ENCODE measurements around the gene FAM20A. TPM values are rescaled to one million over a fixed set of nuclear protein-coding genes. Genes with fewer than 3 reads are reported as not detected.

Gene FAM20A
- polyA plus RNA-seq, 4 donors = 11.8 to 14.1 (median 12.1) TPM

DNA sequence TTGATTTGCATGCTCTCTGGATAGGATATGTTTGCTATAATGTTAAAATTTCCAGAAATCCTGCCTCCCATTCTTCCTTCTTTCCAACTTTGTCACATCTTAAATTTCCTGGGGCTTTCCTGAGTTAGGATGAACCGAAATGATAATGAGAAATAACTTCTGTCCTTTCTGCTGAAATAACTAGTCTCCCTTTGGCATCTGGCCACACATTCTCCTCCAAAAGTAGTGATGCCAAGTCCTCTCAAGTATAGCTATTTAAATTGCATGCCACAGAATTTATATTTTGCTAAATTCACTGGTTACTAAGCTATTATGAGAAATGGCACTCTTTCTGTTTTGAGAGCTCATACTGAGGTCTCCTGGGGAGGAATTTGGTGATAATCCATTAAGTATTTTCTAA is 30.6 kb downstream of the FAM20A start:
- no peak for DNase-seq (ENCODE audit: low read depth in 4 of 4, low spot score in 2 of 4)

DNA sequence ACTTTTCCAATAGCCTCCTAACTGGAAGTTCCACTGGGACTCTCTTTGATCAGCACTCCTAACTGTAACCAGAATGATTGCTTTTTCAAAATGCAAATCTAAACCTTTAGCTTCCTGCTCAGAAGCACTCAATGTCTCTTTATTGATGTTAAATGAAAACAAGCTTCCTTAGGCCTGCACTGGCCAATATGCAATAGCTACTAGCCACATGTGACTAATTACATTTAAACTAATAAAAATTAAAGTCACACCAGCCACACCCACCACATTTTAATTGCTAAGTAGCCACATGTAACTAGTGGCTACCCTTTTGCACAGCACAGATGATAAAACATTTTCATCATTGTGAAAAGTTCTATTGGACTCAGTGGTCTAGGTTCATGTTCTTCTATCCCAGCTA is 31.8 kb downstream of the FAM20A start:
- no peak for DNase-seq (ENCODE audit: low read depth in 4 of 4, low spot score in 2 of 4)

DNA sequence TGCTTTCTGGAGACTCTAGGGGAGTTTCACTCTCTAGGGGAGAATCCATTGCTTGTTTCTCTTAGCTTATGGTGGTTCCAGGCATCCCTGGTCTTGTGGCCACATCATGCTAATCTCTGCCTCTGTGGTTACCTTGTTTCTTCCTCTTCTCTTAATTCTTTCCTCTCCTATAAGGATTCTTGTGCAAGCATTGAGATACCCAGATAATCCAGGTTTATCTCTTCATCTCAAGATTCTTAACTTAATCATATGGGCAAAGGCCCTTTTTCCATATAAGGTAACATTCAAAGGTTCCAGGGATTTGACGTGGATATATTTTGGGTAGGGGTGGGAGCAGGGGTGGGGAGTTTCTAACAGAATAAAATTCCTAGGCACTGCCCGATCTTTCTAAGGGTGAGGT is 32.6 kb downstream of the FAM20A start:
- DNase-seq (ENCODE audit: low read depth in 4 of 4, low spot score in 2 of 4) = no peak

DNA sequence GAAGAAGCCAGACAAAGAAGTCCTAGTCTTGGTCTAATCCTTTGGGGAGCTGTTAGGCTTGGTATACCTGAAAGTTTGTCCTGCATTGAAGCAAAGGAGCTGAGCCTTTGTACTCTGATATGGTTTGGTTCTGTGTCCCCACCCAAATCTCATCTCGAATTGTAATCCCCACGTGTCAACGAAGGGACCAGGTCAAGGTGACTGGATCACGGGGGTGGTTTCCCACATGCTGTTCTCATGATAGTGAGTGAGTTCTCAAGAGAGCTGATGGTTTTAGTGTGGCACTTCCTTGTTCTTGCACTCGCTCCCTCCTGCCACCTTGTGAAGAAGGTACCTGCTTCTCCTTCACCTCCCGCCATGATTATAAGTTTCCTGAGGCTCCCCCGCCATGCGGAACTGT is 33.6 kb downstream of the FAM20A start:
- no peak for DNase-seq (ENCODE audit: low read depth in 4 of 4, low spot score in 2 of 4)

DNA sequence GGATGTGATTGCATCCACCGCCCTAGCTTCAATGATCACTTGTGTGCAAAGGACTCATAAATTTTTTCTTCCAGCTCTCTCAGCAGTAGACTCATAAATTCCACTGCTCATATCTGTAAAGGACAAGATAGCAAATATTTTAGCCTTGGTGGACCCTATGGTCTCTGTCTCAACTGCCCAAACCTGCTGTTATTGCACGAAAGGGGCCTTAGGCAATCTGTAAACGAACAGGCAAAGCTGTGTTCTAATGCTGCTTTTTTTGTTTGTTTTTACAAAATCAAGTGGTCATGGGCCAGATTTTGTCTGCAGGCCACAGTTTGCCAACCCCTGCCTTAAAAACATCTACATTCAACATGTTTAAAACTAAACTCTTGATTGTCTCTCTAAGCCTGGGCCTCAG is 34.1 kb downstream of the FAM20A start:
- no peak for DNase-seq (ENCODE audit: low read depth in 4 of 4, low spot score in 2 of 4)

DNA sequence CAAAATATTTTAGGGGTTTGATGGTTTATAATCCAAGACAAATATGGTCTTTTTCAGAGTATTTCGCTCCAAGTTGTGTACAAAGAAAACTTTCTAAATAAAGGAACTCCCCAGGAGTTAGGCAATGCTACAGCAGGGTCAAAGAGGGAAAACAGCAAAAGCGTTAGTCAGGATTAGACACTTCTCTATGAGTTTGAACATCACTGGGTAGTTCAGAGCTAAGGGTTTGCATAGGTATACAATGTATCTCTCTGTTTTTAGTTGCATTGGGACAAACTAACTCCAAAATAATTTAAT is 34.8 kb downstream of the FAM20A start:
- DNase-seq (ENCODE audit: low read depth in 4 of 4, low spot score in 2 of 4) = no peak

DNA sequence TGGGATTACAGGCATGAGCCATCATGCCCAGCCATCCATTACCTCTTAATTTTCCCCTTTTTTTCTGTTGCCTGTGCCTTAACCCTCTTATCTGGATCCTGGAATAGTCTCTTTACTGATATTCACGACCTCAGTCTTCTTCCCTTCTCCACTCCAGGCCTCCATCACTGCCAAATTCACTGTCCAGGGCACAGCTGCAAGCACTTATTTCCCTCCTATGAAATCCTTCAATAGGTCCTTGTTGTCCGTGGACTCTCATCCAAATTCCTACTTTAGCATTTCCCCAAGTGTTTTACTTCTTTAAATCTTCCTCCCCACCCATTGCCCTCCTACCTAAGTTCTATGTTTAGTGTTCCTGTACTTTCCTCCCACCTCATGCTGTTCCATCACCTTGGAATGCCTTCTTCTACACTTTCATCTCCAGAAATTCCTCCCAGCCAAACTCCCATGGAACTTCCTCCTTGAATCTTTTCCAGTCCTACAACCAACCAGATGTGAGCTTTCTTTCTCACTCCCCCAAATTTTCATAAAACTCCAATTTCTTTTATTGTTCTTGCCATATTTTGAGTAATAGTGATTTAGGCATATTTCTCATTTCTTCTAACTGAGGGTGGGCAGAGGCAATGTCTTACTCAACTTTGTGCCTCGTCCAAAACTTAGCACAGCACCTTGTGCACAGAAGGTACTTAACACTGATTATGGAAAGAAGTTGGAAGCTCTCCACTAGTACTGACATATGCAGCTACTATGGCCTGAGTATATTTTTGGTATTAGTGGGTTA is 35.3 kb downstream of the FAM20A start:
- DNase-seq (ENCODE audit: low read depth in 4 of 4, low spot score in 2 of 4) = no peak

DNA sequence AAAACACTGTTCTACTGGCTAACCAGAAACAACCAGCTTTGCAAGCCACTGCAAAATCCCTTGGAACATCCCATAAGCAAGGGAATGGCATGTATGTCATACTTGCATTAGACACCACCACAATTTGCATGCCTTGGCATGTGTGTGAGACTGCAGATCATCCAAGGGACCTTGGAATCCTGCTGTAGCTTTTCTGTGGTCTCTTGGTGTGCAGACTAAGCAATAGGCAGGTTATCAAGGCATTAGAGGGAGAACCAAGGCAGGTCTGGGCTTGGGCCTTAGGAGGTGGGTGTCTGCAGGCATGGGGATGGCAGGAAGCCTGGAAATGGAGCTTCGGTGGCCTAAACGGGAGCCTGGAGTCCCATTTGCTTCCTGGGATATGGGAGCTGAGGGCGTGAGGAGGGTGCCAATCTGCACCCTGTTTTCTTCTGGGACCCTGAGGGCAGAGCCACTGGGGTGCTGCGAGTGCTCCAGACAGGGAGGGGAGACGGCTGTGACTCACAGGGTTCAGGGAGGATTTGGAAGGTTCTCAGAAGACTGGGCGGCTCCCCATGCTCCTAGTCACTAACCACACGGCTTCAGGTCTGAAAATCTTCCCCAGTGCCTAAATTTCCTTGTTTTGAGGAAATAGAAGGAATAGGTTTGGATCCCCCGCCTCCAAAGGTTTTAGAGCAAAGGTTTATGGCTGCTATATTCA is 36.6 kb downstream of the FAM20A start:
- DNase-seq (ENCODE audit: low read depth in 4 of 4, low spot score in 2 of 4) = no peak

DNA sequence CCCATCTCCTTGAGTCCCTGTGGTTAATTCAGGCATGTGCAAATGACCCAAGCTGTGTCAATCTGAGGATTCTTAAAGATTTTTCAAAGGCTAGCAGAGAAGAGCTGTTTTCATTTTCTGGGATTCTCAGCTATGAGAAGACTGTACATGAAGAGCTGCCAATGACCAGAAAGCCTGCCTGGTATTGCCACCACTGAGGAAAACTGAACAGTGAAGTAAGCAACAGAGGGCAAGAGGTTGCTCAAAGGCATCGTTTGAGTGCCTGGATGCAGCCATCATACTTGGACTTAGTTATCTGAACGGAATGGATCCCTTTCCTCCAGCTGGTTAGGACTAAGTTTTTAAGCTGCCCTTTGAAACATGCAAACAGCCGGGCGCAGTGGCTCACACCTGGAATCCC is 38.4 kb downstream of the FAM20A start:
- DNase-seq (ENCODE audit: low read depth in 4 of 4, low spot score in 2 of 4) = no peak

DNA sequence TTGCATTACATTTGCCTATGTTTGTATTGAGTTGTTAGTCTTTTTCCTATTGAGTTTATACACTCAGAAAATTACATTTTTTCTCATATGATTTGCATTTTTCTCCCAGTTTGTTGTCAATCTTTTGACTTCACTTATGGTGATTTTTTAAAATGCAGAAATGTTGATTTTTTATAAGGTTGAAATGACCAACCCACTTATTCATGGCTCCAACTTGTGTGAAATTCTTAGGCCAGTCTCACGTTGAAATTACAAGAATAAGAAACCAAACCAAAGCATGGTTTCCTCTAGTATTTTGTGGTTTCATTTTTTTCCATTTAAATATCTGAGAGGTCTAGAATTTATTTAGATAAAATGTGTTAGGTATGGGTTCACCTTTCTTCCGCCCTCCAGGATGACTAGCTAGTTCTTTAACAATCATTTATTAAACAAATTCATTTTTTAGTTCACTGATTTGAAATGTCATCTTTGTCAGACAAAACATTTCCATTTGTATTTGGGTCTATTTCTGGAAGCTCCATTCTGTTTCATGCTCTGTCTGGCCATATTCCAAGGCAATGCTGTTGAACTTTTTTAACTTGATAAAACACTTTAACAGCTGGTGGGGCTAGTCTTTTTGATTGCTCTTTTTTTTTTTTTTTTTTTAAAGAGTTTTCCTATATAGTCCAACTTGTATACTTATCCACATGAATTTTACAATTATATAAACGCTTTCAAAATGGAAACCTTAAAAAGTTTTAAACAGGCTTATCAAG is 40.0 kb downstream of the FAM20A start:
- no peak for DNase-seq (ENCODE audit: low read depth in 4 of 4, low spot score in 2 of 4)

DNA sequence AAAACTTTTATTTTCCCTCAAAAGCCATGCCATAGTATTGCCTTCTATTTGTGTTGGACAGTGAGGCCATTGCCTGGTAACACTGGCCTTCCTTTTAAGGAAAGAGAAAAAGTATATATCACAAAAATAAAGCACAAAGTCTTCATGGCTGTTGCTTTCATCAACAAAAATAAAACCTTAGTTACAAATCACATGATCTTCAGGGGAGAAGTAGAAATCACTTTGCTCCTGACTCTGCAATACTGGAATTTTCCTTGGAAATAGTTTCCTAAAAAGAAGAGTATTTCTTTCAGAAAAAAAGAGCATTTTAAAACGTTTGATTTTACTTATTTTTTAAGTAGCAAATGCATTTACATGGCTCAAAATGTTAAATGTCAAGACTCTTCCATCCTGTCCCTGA is 41.9 kb downstream of the FAM20A start:
- no peak for DNase-seq (ENCODE audit: low read depth in 4 of 4, low spot score in 2 of 4)

DNA sequence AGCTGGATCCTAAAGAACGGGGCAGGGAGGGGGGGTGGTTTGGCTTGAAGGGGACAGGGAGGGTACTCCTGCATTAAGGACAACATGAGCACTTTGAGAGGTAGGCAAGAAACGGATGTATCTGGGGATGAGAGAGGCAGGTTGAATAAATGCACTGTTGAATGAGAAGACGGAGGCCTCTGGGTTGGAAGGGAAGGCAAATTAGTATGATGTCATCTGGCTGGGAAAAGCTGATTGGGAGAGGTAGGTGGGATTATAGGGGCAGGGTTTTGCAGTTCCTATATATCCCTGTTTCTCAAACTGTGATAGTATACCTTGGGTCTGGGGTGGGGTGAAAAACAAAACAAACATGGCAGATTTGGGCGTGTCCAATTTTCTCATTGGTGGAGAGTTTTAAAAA is 44.6 kb downstream of the FAM20A start:
- no peak for DNase-seq (ENCODE audit: low read depth in 4 of 4, low spot score in 2 of 4)

DNA sequence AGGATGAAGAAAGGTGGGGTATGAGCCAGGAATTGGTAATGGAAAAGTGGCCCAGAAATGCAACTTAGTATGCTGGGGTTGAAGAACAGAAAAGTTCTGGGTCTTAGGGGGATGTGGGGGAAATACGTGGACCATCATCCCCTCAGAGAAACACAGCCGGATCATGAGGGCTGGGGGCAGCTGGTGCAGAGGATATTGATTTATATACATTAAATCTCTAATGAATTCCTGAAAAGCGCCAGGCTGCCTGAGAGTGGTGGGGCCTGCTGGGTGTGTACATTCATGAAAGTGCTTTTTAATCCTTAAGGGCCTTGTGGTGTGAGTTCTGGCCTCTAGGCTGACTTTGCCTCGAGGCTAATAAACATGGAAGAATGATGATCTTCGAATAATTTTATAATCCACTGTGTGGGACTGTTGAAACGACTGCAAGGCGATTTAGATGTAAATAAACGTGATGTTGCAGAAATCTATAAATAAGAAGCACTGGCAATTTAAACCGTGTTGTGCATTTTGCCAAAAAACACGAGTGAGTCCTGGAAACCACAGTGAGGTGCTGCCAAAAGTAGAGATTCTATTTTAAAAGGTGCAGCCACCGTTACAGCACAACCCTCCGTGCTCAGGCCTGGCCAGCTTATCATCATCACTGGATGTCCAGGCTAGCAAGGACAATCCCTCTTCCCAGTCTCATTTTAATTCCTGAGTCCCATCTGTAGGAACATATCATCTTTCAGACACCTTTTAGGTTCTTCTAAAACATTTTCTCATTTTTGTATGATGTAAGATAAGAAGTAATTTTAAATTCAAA is 56.9 kb downstream of the FAM20A start:
- no peak for DNase-seq (ENCODE audit: low read depth in 4 of 4, low spot score in 2 of 4)

DNA sequence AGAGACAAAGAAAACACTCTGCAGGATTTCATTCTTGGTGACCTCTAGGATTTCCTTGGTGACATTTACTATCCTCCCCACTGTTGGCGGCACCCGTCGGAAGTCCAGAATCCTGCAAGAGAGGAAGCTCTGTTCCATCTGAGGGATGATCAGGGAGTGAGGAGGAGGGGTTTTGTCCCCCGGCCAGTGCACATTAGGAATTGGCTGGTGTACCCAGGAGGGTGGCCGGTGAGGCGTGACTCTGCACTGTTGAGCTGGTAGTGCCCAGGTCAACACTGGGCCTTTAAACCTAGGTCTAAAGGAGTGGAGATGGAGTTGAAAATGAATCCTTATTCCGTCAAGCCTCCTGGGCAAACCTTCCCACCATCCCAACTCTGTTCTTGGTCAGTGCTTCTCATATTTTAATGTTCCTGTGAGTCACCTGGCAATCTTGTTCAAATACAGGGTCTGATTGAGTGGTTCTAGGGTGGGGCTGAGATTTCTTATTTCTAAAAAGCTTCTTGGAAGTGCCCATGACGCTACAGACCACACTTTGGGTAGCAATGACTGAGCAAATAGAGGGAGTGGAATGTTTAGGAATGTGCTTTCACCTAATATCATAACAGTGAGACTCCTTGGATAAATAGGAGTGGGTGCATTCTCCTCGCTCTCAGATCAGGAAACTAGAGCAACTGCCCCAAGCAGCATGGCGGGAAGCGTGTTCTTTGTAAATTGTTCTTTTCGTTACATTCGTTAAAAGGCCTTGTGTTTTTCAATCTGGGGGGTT is 58.3 kb downstream of the FAM20A start:
- DNase-seq (ENCODE audit: low read depth in 4 of 4, low spot score in 2 of 4) = no peak

DNA sequence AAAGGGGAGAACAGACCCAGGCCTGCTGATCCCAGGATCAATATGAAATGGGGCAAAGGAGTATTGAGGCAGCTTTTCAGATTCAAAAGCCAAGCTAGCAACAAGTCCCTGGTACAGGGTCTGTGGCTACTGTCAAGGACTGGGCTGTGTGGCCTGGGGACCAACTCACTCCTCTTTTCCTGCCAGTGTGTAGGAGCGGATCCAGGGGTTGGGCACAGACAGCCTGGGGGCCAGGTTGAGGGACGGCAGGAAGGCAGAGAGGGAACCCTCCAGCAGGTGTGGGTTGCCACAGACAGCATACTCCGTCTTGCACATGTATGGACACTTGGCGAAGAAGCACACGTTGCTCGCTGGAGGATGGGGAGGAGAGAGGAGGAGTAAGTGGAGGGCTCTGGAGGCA is 59.4 kb downstream of the FAM20A start:
- no peak for DNase-seq (ENCODE audit: low read depth in 4 of 4, low spot score in 2 of 4)

DNA sequence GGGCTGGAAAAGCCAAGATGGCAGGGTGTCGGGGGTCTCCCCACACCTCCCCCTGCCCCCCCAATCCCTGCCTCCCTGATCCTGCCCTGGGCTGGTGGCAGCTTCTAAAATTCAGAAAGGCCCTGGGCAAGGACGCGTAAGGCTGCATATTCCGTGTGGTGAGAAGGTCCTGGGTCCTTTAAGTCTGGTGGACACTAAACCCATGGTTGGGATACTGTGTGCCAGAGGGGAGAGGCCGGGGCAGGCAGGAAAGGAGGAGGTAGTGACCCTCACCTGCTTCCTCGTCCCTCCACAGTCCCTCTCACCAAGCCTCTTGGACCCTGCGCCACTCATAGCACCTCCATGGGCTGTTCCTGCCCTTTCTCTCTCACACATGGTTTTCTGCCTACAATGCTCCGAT is 60.2 kb downstream of the FAM20A start:
- no peak for DNase-seq (ENCODE audit: low read depth in 4 of 4, low spot score in 2 of 4)

DNA sequence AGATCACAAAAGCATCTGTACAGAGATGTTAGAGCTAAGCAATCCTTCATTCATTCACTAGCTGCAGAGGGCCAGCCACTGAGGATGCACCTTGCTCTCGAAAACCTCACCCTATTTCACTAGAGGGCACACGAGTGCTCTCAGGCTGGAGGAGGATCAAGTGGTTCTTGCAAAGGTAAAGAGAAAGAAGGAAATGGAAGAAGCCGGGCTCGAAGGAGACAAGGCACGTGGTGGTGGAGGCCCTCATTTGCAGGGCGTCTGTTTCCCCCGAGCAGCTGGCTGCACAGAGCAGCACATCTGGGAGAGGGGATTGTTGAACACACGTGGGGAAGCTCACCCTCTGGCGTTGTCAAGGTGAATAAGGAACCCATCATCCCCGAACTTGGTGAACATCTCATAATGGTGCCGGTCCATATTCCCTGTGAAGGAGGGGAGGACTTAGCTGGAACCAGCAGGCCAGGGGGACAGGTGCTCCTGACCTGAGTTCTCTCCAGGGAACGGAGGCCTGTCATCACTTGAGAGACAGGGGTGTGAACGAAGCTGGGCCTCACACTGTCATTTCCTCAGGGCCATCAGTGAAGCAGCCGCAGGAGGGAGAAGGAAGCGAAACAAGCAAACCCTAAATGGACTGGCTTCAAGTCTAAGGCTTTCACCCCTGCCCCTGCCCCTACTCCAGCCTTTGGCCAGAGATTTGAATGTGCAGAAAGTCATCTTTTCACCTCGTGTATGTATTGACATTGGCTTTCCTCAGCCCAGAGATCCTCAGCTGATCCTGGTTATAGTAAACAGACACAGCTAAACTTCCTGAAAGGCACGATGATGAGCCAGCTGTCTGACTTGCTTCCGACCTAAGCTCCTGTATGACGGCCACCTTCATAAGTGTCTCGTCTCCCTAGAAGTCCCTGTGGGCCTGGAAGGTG is 61.4 kb downstream of the FAM20A start:
- DNase-seq (ENCODE audit: low read depth in 4 of 4, low spot score in 2 of 4) = no peak

DNA sequence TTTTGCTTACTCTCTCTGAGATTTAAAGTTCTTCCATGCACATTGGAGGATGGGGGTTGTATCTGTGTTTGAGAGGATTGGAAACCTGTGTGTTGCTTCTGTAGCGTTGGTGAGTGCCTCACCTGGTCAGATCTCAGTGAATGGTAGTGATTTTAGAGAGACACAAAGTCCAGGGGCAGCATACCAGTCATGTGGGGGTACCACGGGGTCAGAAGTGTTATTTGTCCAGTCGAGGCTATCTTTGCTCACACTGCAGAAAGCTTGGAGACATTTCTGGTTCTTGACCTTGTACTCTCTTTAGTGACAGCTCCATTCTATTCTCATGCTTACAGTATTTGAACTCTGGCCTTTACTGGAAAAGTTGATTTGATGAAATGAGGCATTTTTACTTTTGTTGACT is 65.2 kb downstream of the FAM20A start:
- DNase-seq (ENCODE audit: low read depth in 4 of 4, low spot score in 2 of 4) = no peak

DNA sequence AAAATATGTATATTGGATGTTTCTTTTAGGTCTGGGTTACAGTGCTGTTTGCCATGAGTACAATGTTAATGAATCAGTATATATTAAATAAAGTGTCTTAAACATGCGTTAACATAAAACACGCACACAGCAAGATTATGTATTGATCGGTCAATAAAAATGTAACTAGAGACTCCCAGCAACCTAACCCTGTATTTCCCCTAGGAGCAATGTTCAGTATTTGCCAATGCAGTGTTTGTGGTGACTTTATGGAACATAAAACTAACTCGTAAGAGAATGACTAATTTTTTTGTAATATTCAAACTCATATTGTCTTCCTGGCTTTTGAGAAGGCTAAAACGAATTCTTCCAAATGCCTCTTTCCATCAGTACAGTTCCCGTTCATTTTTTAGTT is 66.5 kb downstream of the FAM20A start:
- DNase-seq (ENCODE audit: low read depth in 4 of 4, low spot score in 2 of 4) = no peak
